Spleen (tissue), 7 donors: Measurements from ENCODE around the gene NFE2L2.
"Not testable (repeated sequence)": the region's sequence is repeated elsewhere in the genome, so short reads cannot be mapped to it uniquely, and the experiment has no call there.

Experiments used
- POLR2A ChIP-seq, 3 donors: fragments of 450-650 bp; IDR thresholded peaks; one replicate each; pipeline ENCODE4 v1.5.1; 2017; ENCODE audit warnings: antibody characterized with exemption in 3 of 3, mild to moderate bottlenecking in 1 of 3
- POLR2AphosphoS5 ChIP-seq, 3 donors: sonication (generic); formaldehyde crosslinking; IDR thresholded peaks; one replicate each; pipeline ENCODE4 v1.5.1; 2017; ENCODE audit warnings: antibody characterized with exemption in 3 of 3
- TF ChIP-seq, protein P1 (sequence below), 11 experiments: fragments of 200-600 bp in 7 of 11; fragments of 450-650 bp in 4 of 11; sonication (generic) in 4 of 11; IDR thresholded peaks in 8 of 11; conservative IDR thresholded peaks in 3 of 11; 1 replicate in 7 of 11; 2 replicates in 4 of 11; pipeline versions ENCODE4 v1.4.0 to v1.8.0; 2016 to 2021; ENCODE audit warnings: antibody characterized with exemption in 11 of 11, inconsistent platforms in 4 of 11, mild to moderate bottlenecking in 1 of 11
- donor health status: DM: no; HTN: no; CAD: no; lungs with moderate emphysema.
- donor health status: DM: no; HTN: no; CAD: no.
- donor health status: DM: no; HTN: no; CAD: no.

- TF ChIP-seq, protein P1, sequence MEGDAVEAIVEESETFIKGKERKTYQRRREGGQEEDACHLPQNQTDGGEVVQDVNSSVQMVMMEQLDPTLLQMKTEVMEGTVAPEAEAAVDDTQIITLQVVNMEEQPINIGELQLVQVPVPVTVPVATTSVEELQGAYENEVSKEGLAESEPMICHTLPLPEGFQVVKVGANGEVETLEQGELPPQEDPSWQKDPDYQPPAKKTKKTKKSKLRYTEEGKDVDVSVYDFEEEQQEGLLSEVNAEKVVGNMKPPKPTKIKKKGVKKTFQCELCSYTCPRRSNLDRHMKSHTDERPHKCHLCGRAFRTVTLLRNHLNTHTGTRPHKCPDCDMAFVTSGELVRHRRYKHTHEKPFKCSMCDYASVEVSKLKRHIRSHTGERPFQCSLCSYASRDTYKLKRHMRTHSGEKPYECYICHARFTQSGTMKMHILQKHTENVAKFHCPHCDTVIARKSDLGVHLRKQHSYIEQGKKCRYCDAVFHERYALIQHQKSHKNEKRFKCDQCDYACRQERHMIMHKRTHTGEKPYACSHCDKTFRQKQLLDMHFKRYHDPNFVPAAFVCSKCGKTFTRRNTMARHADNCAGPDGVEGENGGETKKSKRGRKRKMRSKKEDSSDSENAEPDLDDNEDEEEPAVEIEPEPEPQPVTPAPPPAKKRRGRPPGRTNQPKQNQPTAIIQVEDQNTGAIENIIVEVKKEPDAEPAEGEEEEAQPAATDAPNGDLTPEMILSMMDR (IDR thresholded peaks at IDR 0.05 in 8 of 11, conservative IDR thresholded peaks at IDR 0.05 in 3 of 11), result not testable (repeated sequence)
- TF ChIP-seq POLR2AphosphoS5, POLR2A (IDR thresholded peaks at IDR 0.05): not testable (repeated sequence)
These were observed 78.5 kb downstream of the NFE2L2 start for GRCh38 chr2:177186038-177186437.
